WTC11 (cell line): ENCODE measurements around the gene USP17L30. TPM values are rescaled to one million over a fixed set of nuclear protein-coding genes. Genes with fewer than 3 reads are reported as not detected.
"Not testable (repeated sequence)": the region's sequence is repeated elsewhere in the genome, so short reads cannot be mapped to it uniquely, and the experiment has no call there.

Experiments used
- ATAC-seq: fragments of 200-7000 bp; cut with Tn5 transposase; 2 replicates; pipeline ENCODE4 v1.10.0; 2021; ENCODE audit warnings: mild to moderate bottlenecking, moderate library complexity
- Bru-seq: library from RNA; stranded (reverse); fragments of 400-500 nt; gene quantifications from one replicate; lab custom pipeline; 2021; lab: Mats Ljungman, UMichigan
- CTCF ChIA-PET: fragments of 300-600 bp; sonication (Branson Sonifier 250); formaldehyde crosslinking; loops from one replicate; lab custom pipeline; 2021; ENCODE audit warnings: antibody characterized with exemption; lab: Charles Lee
- POLR2A ChIA-PET: fragments of 350-600 bp; sonication (Branson Sonifier 250); formaldehyde crosslinking; loops from one replicate; lab custom pipeline; 2021; ENCODE audit warnings: antibody characterized with exemption; lab: Charles Lee
- DNase-seq: peaks from one replicate; pipeline ENCODE4 v3.0.0; 2021; ENCODE audit warnings: low spot score
- H3K27ac Mint-ChIP-seq: 2 replicates; pipeline ENCODE4 v1.8.0; 2021; ENCODE audit warnings: mixed read lengths
- H3K27me3 Mint-ChIP-seq: 2 replicates; pipeline ENCODE4 v1.8.0; 2021; ENCODE audit warnings: low read depth, mild to moderate bottlenecking, moderate library complexity, mixed read lengths
- H3K36me3 Mint-ChIP-seq: 2 replicates; pipeline ENCODE4 v1.8.0; 2021; ENCODE audit warnings: mixed read lengths
- H3K4me1 Mint-ChIP-seq: 2 replicates; pipeline ENCODE4 v1.8.0; 2022; ENCODE audit warnings: mixed read lengths
- H3K4me3 Mint-ChIP-seq: 2 replicates; pipeline ENCODE4 v1.8.0; 2021; ENCODE audit warnings: mild to moderate bottlenecking, moderate library complexity, mixed read lengths
- H3K9me3 Mint-ChIP-seq: 2 replicates; pipeline ENCODE4 v1.8.0; 2021; ENCODE audit warnings: mixed read lengths
- long read RNA-seq, 3 experiments: library from RNA in 1 of 3; library from capped mRNA in 1 of 3; library from polyadenylated mRNA in 1 of 3; unstranded in 2 of 3; stranded (forward) in 1 of 3; transcript quantifications; one replicate each; pipeline ENCODE4 v2.0.0, GENCODE V29; 2021
- total RNA-seq: library from RNA; stranded (reverse); gene quantifications from 3 replicates; pipeline ENCODE4 v1.2.3, GENCODE V29; 2021

USP17L30 gene, protein sequence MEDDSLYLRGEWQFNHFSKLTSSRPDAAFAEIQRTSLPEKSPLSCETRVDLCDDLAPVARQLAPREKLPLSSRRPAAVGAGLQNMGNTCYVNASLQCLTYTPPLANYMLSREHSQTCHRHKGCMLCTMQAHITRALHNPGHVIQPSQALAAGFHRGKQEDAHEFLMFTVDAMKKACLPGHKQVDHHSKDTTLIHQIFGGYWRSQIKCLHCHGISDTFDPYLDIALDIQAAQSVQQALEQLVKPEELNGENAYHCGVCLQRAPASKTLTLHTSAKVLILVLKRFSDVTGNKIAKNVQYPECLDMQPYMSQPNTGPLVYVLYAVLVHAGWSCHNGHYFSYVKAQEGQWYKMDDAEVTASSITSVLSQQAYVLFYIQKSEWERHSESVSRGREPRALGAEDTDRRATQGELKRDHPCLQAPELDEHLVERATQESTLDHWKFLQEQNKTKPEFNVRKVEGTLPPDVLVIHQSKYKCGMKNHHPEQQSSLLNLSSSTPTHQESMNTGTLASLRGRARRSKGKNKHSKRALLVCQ
- not detected in 3 replicates for total RNA-seq
- Bru-seq, nascent RNA: not detected
- long read RNA-seq, experiment 1: 0 reads
- long read RNA-seq, experiment 2: 0 reads
- long read RNA-seq, experiment 3: 0 reads

DNA sequence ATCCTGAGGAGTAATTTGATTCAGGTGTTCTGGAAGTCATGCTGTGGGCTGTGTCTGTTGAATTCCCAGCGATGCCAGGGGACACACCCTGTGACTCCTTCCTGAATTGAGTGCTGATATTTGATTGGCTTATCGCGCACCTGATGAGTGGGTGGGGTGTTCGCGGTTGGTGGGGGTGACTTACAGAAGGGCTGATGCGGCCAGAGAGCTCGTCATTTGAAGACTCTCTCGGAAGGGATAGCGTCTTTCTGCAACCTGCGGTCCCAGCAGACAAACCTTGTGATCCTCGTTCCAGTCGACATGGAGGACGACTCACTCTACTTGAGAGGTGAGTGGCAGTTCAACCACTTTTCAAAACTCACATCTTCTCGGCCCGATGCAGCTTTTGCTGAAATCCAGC lies at the start of gene USP17L30:
Gene USP17L30, plus strand, starts transcription at position 301 of the 400 bp plus-strand sequence. Its CDS starts 0 bp downstream, at position 301.
- POLR2A ChIA-PET, DNase-seq, H3K4me1 Mint-ChIP-seq, CTCF ChIA-PET, H3K36me3 Mint-ChIP-seq, H3K27ac Mint-ChIP-seq, H3K4me3 Mint-ChIP-seq, H3K9me3 Mint-ChIP-seq, H3K27me3 Mint-ChIP-seq, ATAC-seq: not testable (repeated sequence)

DNA sequence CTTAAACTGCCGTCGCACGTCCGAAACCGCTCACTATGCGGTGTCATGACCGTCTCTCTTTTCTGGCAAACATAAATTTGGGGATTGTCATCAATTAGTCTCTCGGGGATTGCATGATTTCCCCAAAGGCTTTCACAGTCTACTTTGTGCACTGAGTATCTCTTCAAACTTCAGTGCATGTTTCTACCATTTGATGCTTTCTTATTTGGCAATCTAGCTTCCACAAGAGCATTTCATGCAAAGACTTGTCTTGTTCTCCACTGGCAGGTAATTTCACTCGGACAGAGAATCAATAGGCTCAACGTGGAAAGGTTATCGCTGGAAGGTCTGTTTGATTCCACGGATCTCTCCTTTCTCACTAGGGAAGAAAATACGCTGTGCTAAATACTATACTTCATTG lies 38.7 kb upstream of the USP17L30 start:
- H3K27me3 Mint-ChIP-seq, DNase-seq, H3K9me3 Mint-ChIP-seq, CTCF ChIA-PET, H3K4me3 Mint-ChIP-seq, POLR2A ChIA-PET, H3K4me1 Mint-ChIP-seq, ATAC-seq, H3K36me3 Mint-ChIP-seq, H3K27ac Mint-ChIP-seq: not testable (repeated sequence)

DNA sequence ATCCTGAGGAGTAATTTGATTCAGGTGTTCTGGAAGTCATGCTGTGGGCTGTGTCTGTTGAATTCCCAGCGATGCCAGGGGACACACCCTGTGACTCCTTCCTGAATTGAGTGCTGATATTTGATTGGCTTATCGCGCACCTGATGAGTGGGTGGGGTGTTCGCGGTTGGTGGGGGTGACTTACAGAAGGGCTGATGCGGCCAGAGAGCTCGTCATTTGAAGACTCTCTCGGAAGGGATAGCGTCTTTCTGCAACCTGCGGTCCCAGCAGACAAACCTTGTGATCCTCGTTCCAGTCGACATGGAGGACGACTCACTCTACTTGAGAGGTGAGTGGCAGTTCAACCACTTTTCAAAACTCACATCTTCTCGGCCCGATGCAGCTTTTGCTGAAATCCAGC lies 38.1 kb upstream of the USP17L30 start, which contains the start of gene USP17L24:
Gene USP17L24, plus strand, starts transcription at position 301 of the 400 bp plus-strand sequence. Its CDS starts 0 bp downstream, at position 301.
- H3K9me3 Mint-ChIP-seq, POLR2A ChIA-PET, H3K4me1 Mint-ChIP-seq, H3K27ac Mint-ChIP-seq, DNase-seq, CTCF ChIA-PET, ATAC-seq, H3K4me3 Mint-ChIP-seq, H3K36me3 Mint-ChIP-seq, H3K27me3 Mint-ChIP-seq: not testable (repeated sequence)

DNA sequence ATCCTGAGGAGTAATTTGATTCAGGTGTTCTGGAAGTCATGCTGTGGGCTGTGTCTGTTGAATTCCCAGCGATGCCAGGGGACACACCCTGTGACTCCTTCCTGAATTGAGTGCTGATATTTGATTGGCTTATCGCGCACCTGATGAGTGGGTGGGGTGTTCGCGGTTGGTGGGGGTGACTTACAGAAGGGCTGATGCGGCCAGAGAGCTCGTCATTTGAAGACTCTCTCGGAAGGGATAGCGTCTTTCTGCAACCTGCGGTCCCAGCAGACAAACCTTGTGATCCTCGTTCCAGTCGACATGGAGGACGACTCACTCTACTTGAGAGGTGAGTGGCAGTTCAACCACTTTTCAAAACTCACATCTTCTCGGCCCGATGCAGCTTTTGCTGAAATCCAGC lies 33.3 kb upstream of the USP17L30 start, which contains the start of gene USP17L25:
Gene USP17L25, plus strand, starts transcription at position 301 of the 400 bp plus-strand sequence. Its CDS starts 0 bp downstream, at position 301.
- ATAC-seq, H3K27ac Mint-ChIP-seq, H3K27me3 Mint-ChIP-seq, POLR2A ChIA-PET, H3K9me3 Mint-ChIP-seq, H3K36me3 Mint-ChIP-seq, CTCF ChIA-PET, H3K4me1 Mint-ChIP-seq, DNase-seq, H3K4me3 Mint-ChIP-seq: not testable (repeated sequence)

DNA sequence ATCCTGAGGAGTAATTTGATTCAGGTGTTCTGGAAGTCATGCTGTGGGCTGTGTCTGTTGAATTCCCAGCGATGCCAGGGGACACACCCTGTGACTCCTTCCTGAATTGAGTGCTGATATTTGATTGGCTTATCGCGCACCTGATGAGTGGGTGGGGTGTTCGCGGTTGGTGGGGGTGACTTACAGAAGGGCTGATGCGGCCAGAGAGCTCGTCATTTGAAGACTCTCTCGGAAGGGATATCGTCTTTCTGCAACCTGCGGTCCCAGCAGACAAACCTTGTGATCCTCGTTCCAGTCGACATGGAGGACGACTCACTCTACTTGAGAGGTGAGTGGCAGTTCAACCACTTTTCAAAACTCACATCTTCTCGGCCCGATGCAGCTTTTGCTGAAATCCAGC lies 28.6 kb upstream of the USP17L30 start, which contains the start of gene USP17L26:
Gene USP17L26, plus strand, starts transcription at position 301 of the 400 bp plus-strand sequence. Its CDS starts 0 bp downstream, at position 301.
- ATAC-seq, DNase-seq, H3K27me3 Mint-ChIP-seq, H3K4me1 Mint-ChIP-seq, H3K36me3 Mint-ChIP-seq, POLR2A ChIA-PET, H3K9me3 Mint-ChIP-seq, H3K27ac Mint-ChIP-seq, CTCF ChIA-PET, H3K4me3 Mint-ChIP-seq: not testable (repeated sequence)

DNA sequence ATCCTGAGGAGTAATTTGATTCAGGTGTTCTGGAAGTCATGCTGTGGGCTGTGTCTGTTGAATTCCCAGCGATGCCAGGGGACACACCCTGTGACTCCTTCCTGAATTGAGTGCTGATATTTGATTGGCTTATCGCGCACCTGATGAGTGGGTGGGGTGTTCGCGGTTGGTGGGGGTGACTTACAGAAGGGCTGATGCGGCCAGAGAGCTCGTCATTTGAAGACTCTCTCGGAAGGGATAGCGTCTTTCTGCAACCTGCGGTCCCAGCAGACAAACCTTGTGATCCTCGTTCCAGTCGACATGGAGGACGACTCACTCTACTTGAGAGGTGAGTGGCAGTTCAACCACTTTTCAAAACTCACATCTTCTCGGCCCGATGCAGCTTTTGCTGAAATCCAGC lies 23.8 kb upstream of the USP17L30 start, which contains the start of gene USP17L5:
Gene USP17L5, plus strand, starts transcription at position 301 of the 400 bp plus-strand sequence. Its CDS starts 0 bp downstream, at position 301.
- DNase-seq, POLR2A ChIA-PET, H3K27ac Mint-ChIP-seq, H3K9me3 Mint-ChIP-seq, H3K4me3 Mint-ChIP-seq, H3K27me3 Mint-ChIP-seq, CTCF ChIA-PET, ATAC-seq, H3K36me3 Mint-ChIP-seq, H3K4me1 Mint-ChIP-seq: not testable (repeated sequence)

DNA sequence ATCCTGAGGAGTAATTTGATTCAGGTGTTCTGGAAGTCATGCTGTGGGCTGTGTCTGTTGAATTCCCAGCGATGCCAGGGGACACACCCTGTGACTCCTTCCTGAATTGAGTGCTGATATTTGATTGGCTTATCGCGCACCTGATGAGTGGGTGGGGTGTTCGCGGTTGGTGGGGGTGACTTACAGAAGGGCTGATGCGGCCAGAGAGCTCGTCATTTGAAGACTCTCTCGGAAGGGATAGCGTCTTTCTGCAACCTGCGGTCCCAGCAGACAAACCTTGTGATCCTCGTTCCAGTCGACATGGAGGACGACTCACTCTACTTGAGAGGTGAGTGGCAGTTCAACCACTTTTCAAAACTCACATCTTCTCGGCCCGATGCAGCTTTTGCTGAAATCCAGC lies 19.1 kb upstream of the USP17L30 start, which contains the start of gene USP17L27:
Gene USP17L27, plus strand, starts transcription at position 301 of the 400 bp plus-strand sequence. Its CDS starts 0 bp downstream, at position 301.
- ATAC-seq, H3K27me3 Mint-ChIP-seq, CTCF ChIA-PET: not testable (repeated sequence)

DNA sequence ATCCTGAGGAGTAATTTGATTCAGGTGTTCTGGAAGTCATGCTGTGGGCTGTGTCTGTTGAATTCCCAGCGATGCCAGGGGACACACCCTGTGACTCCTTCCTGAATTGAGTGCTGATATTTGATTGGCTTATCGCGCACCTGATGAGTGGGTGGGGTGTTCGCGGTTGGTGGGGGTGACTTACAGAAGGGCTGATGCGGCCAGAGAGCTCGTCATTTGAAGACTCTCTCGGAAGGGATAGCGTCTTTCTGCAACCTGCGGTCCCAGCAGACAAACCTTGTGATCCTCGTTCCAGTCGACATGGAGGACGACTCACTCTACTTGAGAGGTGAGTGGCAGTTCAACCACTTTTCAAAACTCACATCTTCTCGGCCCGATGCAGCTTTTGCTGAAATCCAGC lies 14.3 kb upstream of the USP17L30 start, which contains the start of gene USP17L28:
Gene USP17L28, plus strand, starts transcription at position 301 of the 400 bp plus-strand sequence. Its CDS starts 0 bp downstream, at position 301.
- CTCF ChIA-PET, H3K9me3 Mint-ChIP-seq, ATAC-seq, H3K4me1 Mint-ChIP-seq, H3K27ac Mint-ChIP-seq, H3K27me3 Mint-ChIP-seq, POLR2A ChIA-PET, H3K36me3 Mint-ChIP-seq, DNase-seq, H3K4me3 Mint-ChIP-seq: not testable (repeated sequence)

More for the DNA sequence above, 19.1 kb upstream of the USP17L30 start, which contains the start of gene USP17L27:
- H3K36me3 Mint-ChIP-seq, DNase-seq, H3K9me3 Mint-ChIP-seq, H3K4me1 Mint-ChIP-seq, H3K4me3 Mint-ChIP-seq, H3K27ac Mint-ChIP-seq, POLR2A ChIA-PET: not testable (repeated sequence)

DNA sequence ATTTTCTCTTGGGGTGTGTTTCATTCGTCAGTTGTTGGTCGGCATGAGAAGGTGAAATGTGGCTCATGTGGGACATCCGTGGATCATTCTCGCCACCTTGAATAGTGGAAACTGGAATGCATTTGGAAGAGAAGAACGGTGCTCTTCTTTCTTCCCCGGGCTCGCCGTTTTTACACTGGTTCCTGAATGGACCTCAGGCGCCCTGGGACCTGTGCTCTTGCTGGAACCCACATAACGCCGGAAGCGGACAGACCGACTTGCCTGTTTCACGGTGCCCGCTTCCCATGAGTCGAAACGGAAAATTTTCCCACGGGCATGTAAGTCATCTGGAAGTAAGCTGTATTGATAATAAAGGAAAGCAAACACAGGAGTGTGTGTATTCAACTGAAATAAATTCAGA lies 12.1 kb upstream of the USP17L30 start:
- H3K27ac Mint-ChIP-seq, H3K27me3 Mint-ChIP-seq, H3K4me1 Mint-ChIP-seq, ATAC-seq, POLR2A ChIA-PET, CTCF ChIA-PET, H3K4me3 Mint-ChIP-seq, DNase-seq, H3K36me3 Mint-ChIP-seq, H3K9me3 Mint-ChIP-seq: not testable (repeated sequence)

DNA sequence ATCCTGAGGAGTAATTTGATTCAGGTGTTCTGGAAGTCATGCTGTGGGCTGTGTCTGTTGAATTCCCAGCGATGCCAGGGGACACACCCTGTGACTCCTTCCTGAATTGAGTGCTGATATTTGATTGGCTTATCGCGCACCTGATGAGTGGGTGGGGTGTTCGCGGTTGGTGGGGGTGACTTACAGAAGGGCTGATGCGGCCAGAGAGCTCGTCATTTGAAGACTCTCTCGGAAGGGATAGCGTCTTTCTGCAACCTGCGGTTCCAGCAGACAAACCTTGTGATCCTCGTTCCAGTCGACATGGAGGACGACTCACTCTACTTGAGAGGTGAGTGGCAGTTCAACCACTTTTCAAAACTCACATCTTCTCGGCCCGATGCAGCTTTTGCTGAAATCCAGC lies 9.6 kb upstream of the USP17L30 start, which contains the start of gene USP17L29:
Gene USP17L29, plus strand, starts transcription at position 301 of the 400 bp plus-strand sequence. Its CDS starts 0 bp downstream, at position 301.
- POLR2A ChIA-PET, CTCF ChIA-PET, H3K27me3 Mint-ChIP-seq, H3K36me3 Mint-ChIP-seq, ATAC-seq, H3K27ac Mint-ChIP-seq, H3K9me3 Mint-ChIP-seq, H3K4me3 Mint-ChIP-seq, DNase-seq, H3K4me1 Mint-ChIP-seq: not testable (repeated sequence)

DNA sequence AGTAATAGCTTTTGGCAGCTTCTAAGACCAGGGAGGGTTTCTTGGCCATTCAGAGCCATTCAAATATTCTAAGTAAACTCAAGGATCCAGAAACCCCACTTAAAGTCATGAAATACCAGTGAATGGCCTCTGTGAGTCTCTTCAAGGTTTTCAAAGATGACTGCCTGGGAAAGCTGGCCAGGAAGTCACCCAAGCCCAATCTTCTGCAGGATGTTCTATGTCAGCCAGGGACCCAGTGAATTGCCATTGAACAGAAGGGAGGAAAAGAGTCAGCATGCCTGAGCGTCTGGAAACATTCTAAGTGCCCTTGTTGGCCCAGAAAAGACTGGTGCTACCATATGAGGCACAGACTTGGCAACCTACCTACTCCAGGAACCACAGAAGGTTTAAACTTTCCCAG lies 17.0 kb downstream of the USP17L30 start:
- Mint-ChIP-seq H3K36me3 (peaks cover 32% of the 10 kb centered on the region), H3K9me3 (peaks cover 64% of the 10 kb centered on the region)
- ATAC-seq, CTCF ChIA-PET, H3K4me1 Mint-ChIP-seq, H3K27ac Mint-ChIP-seq, POLR2A ChIA-PET, DNase-seq, H3K4me3 Mint-ChIP-seq, H3K27me3 Mint-ChIP-seq: not testable (repeated sequence)
